NOMO-1 treated with dmso at 0.1 percent for 144 hours (cell line): ENCODE data around the gene IL20RA.

ENCODE experiments used
- DNase-seq: peaks from one replicate; lab custom pipeline; 2025; ENCODE audit not compliant: unreplicated experiment; lab: John Stamatoyannopoulos, UW

IL20RA gene

DNA sequence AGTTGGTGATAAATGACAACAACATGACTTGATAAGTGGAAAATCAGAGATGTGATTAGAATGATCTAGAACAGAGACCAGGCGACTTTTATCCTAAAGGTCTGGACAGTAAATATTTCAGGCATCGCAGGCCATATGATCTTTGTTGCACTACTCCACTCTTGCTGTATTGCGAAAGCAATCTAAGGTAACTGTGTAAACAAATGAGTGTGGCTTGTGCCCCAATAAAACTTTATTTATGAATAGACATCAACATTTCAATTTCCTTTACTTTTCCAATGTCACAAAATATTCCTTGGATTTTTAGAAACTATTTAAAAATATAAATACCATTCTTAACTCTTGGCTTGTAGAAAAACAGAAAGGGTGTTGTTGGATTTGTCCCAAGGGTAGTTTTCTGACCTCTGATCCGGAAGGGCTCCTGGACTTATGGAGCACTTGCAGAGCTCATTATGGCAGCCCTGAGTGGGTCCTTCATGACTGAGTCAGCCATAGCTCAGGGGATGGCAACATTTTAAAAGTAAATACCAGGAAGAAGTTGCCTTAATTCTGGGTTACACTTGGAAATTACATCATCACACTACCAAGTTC, 34.5 kb downstream of the IL20RA start:
- no peak for DNase-seq

DNA sequence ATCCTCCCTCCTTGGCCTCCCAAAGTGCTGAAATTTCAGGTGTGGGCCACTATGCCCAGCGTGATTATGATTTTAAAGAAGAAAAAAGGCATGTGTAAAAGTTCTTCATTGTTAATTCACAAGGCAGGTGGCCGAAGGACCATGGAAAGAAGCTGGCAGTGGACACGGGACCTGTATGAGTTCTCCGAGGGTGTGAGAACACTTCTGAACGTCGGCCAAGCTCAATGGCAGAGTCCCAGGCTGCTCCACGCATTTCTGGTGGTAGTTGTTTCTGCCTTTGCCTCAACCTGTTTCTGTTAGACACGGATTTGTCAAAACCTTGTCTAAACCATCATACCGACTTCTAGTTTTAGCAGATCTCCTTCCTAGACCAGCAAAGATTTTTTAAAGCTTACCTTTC, 36.6 kb downstream of the IL20RA start:
- DNase-seq, result no peak

DNA sequence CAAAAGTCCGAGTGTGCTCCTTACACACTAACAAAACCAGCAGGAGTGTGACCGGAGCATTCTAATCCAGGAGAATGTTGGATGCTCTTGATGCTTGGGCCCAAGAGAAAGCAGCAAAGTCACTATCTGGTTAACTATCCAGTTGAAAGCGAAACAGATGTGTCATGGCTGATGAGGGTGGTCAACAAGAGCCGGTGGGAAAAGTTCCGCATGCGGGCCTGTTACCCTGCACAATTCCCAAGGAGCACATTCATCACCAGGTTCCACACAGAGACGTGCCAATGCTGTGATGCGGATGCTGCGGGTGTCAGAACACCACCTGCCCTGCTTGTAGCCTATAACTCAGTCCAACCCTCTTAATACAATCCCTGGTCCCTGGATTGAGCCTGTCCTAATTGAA, 38.7 kb downstream of the IL20RA start:
- DNase-seq, result no peak

DNA sequence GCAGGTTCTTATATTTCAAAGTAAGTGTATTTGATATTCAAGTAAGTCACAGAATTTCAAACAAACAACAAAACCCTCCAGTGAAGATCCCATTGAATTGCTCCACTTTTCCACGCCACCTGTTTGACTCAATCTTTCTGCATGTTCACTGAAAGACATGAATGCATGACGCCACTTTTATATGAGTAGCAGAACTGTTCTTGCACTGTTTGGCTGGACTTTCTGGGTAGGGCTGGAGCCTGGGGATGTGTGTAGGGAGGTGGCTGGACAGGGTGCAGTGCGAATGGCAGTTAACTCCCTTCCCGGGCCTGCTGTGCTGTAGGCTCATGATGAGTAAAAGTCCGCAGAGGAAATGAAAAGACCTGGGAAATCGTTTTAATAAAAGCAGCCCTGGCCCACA, 39.7 kb downstream of the IL20RA start:
- no peak for DNase-seq

DNA sequence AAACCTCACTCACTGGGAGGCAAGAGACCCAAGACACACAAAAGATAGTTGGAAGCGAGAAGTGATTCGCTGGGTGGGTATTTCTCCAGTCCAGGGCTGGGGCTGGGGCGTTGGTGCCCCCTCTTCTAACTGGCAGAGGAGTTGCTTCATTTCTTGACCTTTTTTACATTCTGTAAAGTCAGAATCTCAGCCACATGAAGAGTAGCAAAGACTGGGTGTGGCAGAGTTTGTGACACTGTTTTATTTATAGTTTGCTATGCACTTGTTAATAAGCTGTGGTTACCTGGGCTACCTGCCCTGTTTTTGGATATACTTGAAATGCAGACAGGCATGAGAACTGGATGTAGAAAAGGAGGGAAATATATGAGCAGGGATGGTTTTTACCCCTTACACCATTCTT, 42.3 kb downstream of the IL20RA start:
- no peak for DNase-seq

DNA sequence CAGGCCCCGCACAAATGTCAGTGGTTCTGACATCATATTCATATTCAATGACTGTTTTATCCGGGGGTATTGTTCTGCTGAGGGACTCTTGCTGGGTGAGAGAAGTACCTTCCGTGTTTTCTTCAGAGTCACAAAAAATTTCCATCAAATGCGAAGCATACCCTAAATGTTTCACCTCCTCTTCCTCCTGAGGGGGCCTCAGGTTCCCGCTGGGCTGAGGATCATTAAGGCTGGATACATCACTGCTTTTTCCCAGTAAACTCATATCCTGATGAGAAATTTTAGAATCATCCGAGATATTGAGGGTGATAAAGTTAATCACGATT, 42.8 kb downstream of the IL20RA start:
- DNase-seq, result no peak

DNA sequence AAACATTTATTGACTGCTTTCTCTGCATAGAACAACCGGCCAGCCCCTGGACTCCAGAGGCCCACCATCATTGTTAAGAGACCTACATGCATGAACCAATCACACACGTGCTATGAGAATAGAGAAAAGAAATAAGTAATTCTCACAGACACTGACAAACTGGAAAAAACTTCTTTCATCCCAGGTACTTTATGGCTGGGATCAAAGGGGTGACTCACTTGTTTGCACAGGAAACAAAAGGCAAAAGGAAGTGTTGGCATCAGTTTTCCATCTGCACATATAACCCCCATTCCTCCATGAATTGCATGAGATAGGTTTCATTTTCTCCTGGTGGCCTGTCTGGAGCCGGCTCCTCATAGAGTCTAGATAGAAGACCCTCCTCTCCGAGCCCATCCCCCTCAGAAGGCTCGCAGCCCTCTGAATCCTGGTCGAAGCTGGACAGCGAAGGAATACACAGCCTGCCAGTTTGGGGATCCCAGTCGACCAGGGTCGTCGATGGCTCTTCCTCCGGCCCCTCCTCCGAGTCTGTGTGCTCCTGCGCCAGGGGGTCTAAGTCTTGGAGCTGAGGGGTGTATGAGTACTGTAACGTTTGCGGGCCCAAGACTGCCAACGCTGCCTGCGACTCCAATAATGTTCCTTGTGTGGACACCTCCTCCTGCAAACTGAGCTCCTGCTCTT, 43.3 kb downstream of the IL20RA start:
- no peak for DNase-seq

DNA sequence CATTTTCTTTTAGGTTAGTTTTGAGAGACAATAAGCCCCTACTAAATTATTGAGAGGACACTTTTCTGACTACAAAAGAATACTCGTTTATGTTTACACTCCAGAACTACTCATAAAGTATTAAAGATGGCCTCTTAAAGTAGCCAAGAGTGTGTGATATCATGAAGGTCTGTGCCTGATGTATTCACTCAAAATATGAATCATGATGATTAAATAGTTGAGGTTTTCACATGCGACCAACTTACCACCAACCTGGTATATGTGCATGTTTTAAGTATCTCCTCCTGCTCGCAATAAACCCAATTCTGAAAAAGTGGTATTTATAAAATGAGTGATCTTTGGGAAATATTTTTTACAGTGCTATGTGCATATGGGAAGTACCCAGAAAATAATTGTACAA, 43.9 kb downstream of the IL20RA start:
- no peak for DNase-seq

DNA sequence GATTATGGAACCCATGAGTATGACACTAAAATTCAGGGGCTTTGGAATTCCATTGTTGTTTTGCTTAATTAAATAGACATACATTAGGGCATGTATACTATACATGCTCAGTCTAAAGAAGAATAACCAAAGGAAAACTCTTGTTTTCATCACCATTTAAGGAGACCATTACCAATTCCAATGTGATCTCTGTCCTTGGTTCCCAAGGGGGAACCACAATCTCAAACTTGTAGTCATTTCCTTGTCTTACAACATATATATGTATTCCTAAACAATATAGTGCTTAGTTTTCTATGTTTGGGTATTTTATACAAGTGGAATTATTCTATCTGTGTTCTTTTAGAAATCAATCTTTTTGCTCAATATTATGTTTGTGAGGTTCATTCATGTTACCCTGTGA, 49.2 kb downstream of the IL20RA start:
- no peak for DNase-seq

DNA sequence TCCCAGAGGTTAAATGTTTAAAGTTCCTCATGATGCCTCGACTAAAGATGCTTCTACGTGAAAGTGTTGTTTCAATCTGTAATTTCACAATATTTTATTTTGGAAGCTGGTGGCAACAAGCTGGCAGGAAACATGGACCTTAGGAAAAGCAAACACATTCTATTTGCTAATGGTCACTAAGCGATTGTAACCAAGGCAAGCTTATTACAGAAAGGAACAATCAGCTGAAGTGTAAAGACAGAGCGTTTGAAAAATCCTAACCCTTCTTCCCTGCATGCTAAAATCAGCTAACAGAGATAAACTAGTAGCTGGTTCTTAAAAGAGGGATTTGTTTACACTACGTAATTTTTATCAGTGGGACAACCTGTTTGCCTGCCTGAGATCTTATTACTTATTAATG, 50.0 kb downstream of the IL20RA start:
- DNase-seq, result no peak

DNA sequence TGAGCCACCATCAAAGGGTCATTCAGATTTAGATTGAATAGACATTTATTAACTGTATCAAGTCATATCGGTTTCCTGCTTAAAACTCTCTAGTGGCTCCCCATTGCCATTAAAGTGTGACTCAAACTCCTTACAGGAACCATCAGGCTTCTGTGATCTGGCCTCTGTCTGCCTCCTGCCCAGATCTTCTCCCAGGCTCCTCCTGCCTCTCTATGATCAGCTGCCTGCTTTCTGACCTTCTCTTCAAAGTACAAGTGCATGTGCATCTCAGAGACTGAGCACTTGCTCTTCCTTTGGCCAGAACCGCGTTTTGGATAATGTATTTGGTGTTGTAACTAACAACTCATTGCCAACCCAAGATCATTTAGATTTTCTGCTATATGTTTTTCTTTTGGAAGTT, 52.7 kb downstream of the IL20RA start:
- DNase-seq, result no peak

DNA sequence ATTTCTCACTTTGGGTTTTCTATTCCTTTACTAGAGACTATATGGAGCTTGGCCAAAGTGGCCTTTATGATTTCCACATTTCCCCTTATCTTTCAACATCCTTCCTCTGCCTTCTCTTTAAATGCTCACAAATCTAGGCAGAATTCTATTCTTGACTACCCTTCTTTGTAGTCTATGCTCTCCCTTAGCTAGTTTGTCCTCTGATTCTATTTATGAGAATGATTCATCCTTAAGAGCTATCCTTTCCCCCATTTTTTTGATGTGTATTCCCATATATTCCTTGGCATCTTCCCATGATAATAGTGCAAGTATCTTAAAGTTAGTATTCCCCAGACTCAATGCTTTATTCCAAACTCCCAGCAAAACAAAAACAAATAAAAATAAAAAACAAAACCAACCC, 53.1 kb downstream of the IL20RA start:
- no peak for DNase-seq

DNA sequence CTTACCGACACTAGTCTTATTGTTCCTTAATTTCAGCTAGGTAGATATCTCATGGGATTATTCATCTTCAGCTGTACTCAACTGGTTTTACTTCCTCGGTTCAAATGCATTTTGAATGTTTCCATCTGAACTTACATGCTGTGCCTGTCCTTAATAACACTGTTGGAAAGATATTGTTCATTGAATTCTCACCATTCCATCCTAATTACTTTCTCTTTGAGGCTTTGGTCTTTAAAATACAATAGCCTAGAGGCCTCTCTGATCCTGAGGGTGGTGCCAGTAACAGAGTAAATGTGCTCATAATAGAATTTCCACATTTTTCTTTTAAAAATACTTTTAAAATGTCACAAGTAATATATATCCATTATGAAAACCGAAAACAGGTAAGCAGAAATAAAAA, 54.0 kb downstream of the IL20RA start:
- DNase-seq, result no peak

DNA sequence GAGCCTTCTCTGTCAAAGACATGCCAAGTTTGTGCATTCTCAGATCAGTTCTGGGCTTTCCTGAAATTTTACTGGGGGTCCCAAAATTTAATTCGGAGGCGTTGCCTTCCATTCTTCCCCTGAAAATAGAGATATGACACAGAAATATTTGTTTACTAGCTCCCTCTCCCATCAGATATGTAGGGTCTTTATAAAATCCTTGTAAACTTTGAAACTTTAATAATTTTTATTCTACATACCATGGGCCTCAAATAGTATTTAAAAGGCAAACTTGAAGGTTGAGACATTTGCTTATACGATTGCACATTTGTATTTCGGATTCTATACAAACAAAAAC, 54.6 kb downstream of the IL20RA start:
- no peak for DNase-seq

DNA sequence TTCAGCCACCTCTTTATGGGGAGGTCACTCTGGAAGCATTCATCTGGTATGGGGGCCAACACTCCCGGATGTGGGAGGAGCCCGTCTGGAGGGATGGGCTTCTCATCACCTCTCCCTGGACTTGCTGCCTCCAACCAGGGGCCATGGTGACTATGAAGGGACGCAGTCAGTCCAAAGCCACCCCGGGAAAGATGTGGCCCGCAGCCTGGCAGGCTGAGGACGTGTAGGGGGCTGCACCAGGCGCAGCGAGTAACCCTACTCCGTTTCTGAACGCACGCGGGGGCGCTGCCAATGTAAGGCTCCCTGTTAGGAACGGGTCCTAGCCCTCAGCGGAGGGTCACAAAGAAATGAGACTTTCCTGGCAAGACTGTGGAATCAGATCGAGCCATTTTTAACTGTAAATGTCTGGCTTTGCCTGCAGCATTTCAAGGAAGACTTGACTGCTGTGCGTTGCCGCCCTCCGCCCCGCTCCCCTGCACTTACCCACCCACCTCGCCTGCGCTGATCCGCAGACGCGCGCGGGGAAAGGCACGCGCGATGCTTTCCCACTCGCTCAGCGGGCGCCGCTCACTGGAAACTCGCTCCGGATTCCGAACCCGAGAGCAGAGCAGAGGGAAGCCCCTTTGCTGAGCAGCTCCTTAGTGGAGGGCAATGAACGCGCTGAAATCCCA, 55.1 kb downstream of the IL20RA start:
- no peak for DNase-seq

DNA sequence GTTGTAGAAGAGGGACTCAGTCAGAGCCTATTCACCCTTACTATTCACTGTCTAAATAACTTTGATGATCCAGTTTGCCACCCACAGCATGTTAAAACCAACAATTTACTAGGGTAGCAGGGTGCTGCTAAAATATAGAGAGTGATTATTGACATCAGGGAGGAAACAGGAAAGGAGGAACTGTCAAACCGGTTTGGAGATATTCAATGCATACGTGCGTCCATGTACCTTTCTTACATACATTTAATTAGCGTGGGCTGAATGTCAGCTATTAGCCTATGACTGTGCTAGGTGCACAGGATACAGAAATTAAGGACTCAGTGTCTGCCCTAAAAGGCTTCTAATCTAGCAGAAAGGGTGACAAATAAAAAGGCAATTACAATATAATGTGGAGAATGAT, 57.2 kb downstream of the IL20RA start:
- DNase-seq, result no peak

DNA sequence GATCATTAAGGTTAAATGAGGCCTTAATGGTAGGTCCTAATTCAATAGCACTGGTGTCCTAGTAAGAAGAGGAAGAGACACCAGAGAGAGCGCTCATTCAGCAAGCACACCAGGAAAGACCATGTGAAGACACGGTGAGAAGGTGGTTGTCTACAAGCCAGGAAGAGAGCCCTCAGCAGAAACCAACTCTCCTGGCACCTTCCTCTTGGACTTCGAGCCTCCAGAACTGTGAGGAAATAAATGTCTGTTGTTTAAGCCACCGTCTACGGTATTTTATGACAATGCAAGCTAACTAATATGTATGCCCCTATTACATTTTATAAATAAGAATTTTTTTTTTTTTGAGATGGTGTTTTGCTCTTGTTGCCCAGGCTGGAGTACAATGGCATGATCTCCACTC, 59.3 kb downstream of the IL20RA start:
- no peak for DNase-seq

DNA sequence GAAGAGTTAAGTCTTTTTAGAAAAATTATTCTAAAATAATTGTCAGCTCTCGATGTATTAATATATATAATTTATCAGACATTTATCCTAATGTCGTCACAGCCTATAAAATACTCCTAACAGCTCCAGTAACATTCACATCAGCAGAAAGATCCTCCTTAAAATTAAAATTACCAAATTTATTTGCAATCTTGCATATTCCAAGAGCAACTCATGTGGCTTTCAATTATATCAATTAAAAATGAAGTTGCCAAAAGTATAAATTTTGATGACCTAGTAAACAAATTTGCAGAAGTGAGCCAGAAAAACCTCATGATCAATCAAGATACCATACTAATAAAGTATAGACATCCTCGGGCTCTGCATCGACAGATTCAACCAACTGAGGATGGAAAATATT, 60.2 kb downstream of the IL20RA start:
- DNase-seq, result no peak

DNA sequence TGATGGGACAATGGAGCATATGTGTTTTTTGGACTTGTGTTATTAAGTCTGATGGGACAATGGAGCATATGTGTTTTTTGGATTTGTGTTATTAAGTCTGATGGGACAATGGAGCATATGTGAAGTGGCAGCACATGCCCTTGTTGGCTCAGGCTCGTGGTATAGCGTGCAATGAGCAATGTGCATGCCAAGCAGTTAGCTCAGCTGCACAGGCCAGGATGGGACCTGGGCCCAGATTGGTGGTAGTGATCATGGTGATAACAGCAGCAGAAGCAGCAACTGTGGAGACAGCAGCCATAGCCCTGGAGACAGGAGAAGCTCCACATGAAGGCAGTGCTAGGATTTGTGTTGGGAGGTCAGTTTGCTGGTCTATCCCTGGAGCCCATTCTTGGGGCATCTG, 61.1 kb downstream of the IL20RA start:
- no peak for DNase-seq

DNA sequence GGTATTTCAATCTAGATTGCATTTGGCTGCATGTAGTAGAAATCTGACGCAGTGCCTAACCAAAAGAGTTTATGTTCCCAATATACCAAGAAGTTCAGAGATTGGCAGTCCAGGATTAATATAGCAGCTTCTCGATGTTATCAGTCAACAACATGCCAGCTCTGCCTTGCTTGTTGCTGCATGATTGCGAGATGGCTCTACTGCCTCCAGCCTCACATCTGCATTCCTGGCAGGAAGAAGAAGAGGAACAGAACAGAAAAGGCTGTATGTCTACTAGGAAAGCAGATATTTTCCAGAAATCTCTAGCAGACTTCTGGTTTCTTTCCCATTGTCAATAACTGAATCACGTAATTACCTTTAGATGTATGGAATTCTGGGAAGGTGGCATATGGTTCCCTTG, 61.8 kb downstream of the IL20RA start:
- no peak for DNase-seq

DNA sequence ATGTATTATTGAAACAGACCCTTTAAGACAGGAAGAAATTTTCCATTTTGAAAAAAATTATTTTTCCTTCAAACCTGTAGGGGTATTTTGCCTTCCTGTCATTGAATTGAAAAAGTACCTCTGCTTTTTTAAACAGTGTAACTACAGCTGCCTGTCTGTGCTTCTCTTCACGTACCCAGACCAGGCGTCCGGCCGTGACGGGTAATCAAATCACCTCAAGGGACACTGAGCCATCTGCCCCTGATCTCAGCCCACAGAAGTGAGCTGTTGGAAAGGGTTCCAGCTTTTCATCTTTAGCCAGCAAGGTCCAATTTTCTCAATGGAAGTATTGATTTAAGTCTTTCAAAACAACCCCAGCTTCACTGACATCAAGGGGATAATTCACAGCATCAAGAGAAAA, 64.7 kb downstream of the IL20RA start:
- DNase-seq, result no peak

DNA sequence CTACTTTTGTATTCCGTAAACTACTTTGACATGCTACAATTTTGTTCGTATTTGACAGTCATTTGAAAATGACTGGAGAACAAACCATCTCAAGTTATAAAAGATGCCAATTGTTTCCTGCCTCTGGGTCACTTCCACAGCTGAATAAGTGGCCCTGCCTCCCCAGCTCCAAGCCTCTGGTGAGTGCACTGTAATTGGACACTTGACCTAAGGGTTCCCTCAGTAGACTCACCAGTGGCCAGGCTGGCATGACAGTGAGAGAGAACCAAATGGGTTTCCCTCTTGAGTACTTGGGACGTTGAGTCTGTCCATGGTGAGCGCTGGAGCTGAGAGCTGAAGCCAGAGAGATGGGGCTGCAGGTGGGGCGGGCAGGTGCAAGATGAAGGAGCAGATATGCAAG, 65.6 kb downstream of the IL20RA start:
- no peak for DNase-seq

DNA sequence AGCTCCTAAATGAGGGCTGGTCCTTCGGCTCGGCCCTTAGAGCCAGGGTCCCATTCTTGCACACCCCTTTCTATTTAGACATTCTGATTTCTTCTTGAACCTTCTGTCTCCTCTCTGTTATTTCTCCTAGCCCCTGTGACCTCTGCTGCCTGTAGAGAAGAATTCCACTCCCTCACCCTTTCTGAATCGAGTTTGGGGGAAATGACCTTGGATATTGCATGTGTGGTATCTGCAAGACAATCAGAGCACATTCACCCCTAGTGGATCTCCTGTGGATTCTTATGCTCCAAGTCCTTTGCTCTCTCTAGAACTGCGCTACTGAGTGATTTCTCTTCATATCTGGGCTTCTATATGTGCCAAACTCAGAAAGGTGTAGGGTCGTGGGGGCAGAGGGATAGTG, 67.7 kb downstream of the IL20RA start:
- DNase-seq, result no peak
